DMS 273 (cell line): ENCODE results near the gene FRMD5.
"Not testable (repeated sequence)": the region's sequence is repeated elsewhere in the genome, so short reads cannot be mapped to it uniquely, and the experiment has no call there.

Experiments
- DNase-seq: peaks from one replicate; lab custom pipeline; 2025; ENCODE audit not compliant: unreplicated experiment; lab: John Stamatoyannopoulos, UW

Gene FRMD5

DNA sequence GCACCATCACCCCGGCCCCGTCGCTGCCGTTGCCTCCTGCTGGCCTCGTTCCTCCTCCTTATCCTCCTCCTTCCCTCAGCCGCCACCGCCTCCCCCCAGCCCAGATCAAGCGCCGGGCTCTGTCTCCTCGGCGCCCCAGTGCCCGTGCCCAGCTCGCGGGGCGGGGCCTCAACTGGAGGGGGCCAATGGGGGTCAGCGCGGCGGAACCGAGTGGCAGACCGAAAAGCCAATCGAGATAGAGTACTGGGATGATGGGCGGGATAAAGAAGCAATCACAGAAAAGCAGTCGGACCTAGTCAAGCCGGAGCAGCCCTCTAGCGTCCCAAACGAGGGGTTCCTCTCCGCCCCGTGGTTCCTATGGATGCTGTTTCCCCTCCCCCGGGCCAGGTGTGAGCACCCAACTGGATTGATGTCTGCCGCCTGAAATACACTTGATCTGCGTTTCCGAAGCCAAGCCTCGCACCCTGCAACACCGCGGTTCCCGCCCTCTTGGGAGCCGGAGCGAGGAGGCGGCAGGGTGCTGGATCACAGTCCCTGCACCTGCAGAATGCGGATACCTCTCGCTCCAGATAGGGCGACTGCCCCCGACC lies at the start of gene FRMD5:
TSS of gene FRMD5 (minus strand) at position 121 of the 590 bp plus-strand sequence.
- peak; percentile 96 for DNase-seq

GRCh38 chr15:44243829-44244228 lies 48.8 kb upstream of the FRMD5 start:
- no peak for DNase-seq

GRCh38 chr15:44243141-44243540 lies 48.1 kb upstream of the FRMD5 start:
- DNase-seq = no peak

DNA sequence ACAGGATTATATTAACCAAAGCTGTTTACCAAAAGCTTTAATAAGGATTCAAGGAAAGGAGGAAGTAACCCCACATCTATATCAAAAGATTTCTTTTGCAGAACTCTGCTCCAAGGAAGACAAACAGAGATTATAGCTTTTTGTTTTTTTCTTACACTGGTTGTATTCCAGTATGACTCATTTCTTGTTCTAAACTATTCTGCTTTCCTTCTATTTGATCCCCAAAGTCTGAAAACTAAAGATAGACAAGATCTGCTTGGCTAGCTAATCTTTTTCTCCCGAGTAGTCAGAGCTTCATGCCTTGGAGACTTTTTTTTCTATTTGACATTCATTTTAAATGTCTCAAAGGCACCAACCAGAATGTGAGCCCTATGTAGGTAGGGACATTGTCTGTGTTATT lies 36.8 kb upstream of the FRMD5 start:
- no peak for DNase-seq

GRCh38 chr15:44229301-44229700 lies 34.2 kb upstream of the FRMD5 start:
- DNase-seq = not testable (repeated sequence)

DNA sequence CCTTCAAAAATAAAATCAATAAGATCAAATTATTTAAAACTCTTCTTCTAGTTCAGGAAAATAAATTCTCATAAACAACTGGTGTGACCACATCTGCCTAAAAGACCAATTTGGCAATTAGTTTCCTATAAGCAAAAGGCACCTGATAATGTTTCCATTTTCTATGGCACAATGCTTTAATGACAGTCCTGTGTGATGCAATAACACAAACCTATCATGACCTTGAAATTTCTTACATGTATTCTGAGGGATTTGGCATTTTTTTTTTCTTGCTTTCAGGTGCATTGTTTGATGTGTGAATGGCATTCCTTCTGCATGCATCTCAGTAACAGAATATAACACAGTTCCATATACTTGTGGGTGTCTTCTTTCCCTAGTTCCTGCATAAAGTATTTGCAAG lies 32.5 kb upstream of the FRMD5 start:
- DNase-seq = no peak

DNA sequence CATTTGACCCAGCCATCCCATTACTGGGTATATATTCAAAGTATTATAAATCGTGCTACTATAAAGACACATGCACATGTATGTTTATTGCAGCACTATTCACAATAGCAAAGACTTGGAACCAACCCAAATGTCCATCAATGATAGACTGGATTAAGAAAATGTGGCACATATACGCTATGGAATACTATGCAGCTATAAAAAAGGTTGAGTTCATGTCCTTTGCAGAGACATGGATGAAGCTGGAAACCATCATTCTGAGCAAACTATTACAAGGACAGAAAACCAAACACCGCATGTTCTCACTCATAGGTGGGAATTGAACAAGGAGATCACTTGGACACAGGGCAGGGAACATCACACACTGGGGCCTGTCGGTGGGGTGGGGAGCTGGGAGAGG lies 31.9 kb upstream of the FRMD5 start:
- not testable (repeated sequence) for DNase-seq

GRCh38 chr15:44222478-44222877 lies 27.4 kb upstream of the FRMD5 start:
- no peak for DNase-seq

- DNase-seq = peak; percentile 66
These were observed 24.0 kb upstream of the FRMD5 start for GRCh38 chr15:44219073-44219472.

DNA sequence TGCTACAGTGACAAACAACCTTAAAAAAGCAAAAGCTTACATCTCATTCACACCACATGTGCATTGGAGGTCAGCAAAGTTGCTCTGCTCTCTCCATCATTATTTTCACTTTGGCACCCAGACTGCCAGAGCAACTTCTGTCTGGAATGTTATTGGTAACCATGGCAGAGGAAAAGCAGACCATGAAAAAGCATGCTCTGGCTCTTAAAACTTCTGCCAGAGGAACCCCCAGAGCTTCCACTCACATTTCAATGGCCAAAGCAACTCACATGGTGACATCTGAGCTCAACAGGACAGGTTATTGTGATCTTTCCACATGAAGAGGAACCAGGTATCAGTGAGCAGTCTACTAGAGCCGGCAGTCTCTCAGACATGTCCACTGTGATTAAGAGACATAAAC lies 21.9 kb upstream of the FRMD5 start:
- DNase-seq = no peak

GRCh38 chr15:44215594-44215993 lies 20.5 kb upstream of the FRMD5 start:
- DNase-seq = no peak

DNA sequence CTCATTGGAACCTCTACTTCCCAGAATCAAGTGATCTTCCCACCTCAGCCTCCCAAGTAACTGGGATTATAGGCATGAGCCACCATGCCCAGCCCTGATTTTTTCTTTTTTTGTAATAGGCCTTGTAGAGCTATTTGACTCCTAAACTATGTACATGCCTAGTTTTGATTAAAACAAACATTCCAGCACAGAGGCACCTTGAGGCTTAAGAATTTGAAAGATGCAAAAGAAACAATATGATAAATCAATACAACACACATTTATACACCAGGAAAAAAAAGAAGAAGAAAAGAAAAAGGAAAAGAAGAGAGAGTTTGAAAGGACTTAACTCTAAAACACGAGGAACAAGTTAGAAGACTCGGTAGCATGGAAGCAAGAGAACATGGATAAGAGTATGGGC lies 13.9 kb upstream of the FRMD5 start:
- DNase-seq = no peak

DNA sequence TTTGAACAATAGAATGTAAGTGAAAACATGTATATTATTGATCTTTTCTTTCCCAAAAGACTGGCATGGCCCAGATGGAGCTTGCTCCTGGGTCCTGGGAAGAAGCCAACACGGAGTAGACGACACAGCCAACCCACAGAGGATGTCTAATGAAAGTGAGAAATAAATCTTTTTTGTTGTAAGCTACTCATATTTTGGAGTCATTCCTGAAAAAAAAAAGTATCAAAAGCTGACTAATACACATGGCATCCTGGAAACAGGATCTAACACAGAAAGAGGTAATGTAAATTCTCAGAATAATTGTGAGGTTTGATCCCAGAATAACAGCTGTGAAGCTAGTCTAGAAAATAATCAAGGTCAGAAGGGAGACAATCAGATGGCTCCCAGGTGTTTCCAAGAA lies 12.6 kb upstream of the FRMD5 start:
- DNase-seq = no peak

GRCh38 chr15:44199393-44199792 lies 4.3 kb upstream of the FRMD5 start:
- DNase-seq = no peak

GRCh38 chr15:44194323-44195150 lies 534 bp downstream of the FRMD5 start:
- DNase-seq = peak; percentile 67

DNA sequence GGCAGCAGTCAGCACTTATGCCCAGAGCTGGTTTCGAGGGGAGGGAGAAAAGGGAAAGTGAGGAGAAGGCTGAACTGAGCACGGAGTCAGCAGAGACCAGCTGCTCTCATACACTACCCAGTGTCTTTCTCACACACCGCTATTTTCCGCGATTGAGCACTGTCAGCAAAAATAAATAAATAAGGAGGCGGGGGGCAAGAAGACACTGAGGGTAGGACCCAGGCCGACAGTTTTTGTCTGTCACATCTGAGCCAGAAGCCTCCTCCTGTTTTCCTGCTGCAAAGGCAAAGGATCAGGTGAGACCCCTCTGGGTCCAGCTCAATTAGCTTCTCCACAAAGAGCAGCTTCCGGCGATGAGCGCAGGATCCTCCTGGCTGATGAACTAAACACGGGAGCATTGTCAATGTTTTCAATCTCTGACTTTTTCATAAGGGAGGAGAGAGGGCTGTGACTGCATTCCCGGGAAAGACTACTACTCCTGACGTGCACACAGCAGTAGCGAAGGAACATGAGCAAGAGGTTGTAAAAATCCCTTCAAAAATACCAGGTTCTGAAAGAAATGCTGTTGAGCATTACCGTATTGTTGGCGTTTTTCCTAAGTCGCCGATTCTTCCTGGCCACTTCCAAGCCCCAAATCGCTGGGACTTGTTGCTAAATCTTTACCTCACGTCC lies 1.3 kb downstream of the FRMD5 start:
- peak; percentile 43 for DNase-seq

GRCh38 chr15:44188795-44189194 lies 6.3 kb downstream of the FRMD5 start:
- DNase-seq = no peak

DNA sequence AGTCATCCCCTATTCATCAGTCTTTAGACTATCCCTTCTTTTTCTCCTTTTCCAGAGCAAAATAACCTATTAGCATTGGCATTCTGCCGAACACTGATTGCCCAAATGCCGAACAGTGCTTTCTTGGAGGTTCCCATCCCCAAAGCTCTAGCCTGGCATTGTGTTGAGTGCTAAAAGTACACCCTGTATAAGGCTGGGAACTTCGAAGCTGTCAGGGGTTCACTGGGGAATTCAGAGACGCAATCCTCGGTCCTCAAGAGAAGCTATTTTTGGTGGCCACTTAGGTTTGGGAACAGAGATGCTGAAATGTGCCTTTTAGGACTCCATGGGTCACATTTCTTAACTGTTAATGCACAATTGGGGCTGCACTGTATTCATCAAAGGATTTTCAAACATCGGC lies 8.4 kb downstream of the FRMD5 start:
- no peak for DNase-seq

DNA sequence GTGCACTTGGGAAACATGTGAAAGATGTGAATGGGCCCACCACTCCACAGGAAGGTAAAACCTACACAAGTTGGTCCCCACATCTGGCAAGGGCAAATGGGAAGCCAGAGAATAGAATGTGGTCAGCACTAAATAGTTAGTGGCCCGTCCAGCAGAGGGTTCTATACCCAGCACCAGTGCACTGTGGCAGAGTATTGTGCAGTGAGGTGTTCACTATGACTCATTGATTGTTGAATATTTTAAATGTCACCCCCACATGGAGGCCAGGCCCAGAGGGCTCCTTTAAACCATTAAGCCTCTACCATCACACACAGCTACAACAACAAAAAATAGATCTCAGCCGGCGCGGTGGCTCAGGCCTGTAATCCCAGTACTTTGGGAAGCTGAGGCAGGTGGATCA lies 11.7 kb downstream of the FRMD5 start:
- DNase-seq = no peak

- no peak for DNase-seq
These were observed 13.7 kb downstream of the FRMD5 start for GRCh38 chr15:44181410-44181809.

DNA sequence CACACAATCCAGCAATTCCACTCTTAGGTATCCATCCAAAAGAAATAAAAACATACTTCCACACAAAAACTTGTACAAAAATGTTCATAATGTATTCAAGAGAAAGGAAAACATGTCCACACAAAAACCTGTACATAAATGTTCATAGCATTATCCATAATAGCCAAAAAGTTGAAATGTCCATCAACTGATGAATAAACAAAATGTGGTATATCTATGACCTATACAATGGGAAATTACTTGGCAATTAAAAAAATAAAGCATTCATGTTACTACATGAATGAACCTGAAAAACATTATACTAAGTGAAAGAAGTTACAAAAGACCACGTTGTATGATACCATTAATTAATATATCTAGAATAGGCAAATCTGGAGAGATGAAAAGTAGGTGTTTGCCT lies 17.9 kb downstream of the FRMD5 start:
- DNase-seq = no peak

DNA sequence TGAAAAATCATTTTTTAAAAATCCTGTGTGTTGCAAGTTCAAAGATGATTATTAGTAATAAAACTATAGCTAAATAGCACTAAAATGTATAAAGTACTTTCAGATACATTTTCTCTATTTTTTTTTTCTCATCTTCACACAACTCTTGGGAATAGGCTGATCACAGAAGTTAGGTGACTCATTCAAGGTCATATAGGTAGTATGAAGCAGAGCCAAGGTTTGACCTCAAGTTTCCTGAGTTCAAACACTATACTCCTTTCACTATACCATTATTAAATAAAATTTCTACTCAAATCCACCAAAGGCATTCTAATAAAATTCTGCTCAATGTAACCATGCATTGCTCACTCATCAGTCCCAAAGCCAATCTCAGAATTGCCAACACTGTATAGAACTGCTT lies 21.3 kb downstream of the FRMD5 start:
- no peak for DNase-seq
